Nucleus accumbens (tissue), 56 donors: ENCODE data around the gene PNKP.
A peak's percentile ranks its signal among the peaks of the same experiment; 100 is the strongest.

ENCODE experiments used
- DNase-seq, 56 donors: peaks; one replicate each; lab custom pipeline; 2025; lab: John Stamatoyannopoulos, UW

Gene PNKP

DNA sequence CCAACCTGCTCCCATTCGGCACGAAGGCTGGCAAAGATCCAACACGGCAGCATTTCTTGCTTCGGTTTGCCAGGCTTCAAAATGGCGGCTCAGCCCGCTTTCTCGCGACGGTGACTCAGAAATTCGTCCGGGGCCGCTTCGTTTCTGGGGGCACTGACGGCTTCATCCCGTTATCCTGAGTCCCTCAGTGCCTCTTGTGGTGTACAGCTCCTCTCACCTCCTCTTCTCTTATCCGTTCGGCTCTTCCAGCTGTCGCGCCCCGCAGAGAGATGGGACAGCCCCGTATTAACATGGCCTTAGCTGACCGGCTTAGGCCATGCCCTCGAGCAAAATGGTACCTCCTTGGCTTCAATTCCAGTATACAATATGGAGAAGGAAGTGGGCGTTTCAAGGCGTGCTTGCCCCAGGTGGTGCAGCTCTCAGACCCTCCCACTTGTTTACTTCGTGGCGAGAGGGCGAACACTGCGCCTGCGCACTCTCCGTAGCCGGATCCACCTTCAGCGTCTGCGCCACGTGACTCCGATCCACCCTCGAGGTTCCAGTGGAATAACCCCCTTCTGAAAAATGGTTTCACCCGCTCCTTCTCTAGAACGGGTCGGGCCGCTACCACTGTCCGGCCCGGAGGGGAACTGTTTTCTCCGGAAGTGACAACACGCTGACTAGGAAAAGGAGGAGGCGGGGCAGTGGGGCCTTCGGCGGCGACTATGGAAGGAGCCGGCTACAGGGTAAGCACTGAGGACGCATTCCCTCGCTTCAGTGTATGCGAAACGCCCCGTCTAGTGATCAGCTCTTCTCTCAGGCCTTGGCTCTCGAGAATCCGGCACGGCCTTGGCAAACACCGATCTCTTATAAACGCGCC lies 9.9 kb upstream of the PNKP start, which contains the start of the genes AKT1S1 and TBC1D17:
TSS of gene AKT1S1 (minus strand) at position 336 of the 859 bp plus-strand sequence. CDS start 4,060 bp downstream, outside the sequence.
TSS of gene TBC1D17 (plus strand) at position 683 of the 859 bp plus-strand sequence. CDS start at position 705, 22 bp downstream.
- DNase-seq, result peak; percentile 92 to 100 (median 99)

DNA sequence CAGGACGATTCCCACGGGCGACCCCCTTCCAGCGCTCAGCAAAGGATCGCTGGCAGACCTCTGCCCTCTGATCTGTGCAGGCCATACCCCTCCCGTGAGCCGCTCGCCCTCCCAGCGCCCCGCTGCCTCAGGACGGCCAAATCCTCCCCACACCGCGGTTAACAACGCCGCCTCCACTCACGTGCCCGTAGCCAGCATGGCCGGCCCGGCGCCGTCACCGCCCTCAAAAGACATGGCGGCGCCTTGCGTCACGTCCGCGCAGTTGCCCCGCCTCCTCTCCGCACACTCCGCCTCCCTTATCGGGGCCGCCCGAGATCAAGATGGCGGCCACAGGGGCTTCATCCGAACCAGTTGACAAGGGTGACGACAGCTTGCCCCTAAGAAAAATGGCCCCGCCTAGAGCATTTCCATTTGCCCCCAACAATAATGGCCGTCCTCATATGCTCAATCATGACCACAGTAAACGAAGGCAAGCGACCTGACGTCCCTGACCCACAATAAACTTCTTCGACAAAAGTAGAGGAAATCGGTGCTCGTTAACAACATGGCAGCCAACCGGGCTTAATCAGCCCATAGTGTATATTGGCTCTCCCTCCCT lies 9.1 kb upstream of the PNKP start:
- peak; percentile 79 to 100 (median 98) for DNase-seq

DNA sequence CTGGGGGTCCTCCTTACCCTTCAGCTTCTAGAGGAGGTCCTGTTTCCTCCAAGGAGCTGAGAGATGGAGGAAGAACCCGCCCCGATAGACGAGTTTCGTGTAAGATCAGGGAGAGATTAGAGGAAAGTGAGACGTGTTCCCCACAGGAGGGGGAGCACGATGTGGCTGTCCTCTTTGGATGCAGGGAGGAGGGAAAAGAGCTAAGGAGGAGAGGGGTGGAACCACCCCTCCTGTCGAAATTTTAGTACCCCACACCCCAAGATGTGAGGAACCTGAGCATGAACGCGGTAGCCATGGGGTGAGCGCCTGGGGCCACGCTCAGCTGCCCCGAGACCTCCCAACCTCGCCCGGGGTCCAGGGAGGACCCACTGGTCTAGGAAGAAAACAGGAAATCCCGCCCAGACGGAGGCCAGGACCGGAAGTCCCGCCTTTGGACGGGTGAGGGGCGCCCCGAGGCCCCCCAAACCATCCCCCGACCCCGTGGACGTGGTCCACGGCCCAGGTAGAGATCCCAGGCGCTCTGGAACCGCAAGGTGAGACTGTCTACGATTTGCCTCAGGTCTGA lies 8.6 kb upstream of the PNKP start:
- DNase-seq, result peak in 47 of 56 donors; percentile 40 to 82 (median 69)

DNA sequence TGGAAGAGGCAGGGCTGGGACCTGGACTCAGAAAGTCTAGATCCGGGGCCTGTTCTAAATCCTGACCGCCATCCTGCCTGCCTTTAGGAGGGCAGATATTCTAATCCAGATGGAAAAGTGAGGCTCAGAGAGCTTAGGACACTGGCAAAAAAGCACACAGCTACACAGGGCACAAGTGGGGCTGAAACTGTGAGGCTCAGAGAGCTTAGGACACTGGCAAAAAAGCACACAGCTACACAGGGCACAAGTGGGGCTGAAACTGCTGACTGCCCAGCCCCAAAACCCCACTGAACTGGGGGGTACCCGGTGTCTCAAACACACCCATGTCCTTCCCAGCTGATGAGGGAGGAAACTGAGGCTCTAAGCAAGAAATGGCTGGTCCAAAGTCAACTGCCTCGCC lies 7.8 kb upstream of the PNKP start:
- no peak for DNase-seq

DNA sequence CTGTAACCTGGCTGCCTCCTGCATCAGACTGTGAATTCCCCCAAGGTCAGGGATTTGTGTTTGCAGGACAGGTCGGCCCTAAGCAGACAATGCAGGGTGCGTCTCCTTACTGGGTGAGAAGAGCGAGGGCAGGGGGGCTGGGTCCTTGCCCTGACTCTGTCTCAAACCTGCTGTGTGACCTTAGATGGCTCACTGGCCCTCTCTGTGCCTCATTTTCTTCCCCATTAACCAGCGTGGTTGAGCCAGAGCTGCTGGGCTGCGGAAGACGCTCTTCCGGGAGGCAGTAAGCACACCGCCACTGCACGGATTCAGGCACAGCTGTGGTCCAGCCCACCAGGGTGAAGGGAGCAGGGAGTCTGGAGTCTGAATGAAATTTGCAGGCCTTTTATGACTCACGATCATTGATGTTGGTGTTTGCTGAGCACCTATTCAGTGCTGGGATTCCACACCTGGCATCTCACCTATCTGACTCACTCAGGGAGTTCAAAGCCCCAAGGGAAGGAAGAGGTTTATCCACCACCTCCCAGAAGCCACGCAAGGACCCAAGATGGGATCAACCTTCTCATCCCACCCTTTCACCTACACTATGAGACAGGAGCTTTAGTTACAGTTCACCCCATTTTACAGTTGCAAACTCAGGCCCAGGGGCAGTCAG lies 7.3 kb upstream of the PNKP start:
- DNase-seq, result no peak

DNA sequence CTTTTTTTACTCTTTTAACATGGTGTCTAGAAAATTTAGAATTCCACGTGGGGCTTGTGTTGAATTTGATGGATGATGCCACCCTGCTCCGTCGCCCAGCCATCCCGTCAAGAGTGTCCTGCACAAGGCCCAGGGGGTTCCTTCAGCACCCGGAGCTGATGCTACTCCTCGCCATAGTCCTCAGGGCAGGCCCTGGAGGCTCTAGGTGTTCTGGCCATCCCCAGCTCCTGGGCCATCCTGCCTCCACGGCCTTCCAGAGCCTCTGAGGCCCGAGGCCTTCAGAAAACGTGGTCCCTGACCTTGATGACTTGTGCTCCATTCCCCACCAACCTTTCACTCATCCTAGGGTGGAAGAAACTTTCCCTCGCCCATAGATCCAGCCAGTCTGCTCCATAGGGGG lies 6.5 kb upstream of the PNKP start:
- DNase-seq, result no peak

DNA sequence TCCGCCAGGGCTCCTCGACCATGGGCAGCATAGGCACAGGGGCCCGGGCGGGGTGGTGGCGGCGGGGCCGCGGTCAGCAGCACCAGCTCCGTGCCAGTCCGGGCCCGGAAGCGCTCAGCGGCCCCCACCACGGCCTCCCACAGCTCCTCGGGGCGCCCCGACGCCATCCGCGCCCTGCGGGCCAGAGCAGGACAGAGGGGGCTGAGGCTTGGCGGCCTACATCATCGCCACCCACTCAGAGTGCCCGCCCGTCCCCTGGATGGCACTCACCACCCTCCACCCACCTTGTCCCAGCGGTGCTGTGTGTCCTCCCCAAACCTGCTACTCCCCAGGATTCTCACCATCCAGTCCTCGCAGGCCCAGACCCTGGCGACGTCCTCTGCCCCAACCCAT lies 5.7 kb upstream of the PNKP start:
- DNase-seq, result no peak

DNA sequence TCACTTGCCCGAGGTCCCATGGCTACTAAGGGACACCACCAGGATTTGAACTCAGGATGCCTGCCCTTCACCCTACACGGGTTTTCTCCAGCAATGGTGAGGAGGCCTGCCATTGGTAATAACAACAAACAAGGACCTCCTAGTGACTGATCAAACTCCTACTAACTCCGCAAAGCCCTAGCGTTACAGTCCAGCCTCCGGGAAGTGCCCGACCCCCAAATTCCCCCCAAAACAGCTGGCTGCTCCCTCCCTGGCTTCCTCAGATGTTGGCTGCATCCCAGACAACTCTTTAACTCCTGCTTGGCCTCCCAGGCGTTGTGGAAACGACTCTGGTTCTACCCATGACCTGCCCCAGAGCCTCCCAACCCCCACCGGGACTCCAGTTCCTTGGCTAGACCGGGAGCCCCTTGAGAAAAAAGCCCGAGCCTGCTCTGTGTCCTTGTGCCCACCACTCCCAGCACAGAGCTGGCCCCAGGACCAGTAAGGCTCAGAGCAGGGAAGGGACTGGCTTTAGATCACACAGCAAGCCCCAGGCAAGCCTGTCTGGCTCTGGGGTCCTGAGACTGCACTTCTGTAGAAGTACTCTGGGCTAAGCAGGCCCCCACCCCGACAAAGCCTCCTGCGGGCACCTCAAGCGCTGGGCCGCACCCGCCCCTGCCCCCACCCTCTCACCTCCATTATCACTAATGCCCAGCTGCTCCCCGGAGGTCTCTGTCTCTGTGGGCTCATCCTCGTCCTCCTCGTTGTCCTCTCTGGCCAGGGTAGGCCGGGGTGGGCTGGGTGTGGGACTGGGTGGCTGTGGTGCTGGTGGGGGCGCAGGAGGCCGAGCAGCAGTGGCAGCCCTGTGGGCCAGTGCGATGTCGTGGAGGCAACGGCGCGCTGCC lies 5.1 kb upstream of the PNKP start:
- DNase-seq, result no peak

DNA sequence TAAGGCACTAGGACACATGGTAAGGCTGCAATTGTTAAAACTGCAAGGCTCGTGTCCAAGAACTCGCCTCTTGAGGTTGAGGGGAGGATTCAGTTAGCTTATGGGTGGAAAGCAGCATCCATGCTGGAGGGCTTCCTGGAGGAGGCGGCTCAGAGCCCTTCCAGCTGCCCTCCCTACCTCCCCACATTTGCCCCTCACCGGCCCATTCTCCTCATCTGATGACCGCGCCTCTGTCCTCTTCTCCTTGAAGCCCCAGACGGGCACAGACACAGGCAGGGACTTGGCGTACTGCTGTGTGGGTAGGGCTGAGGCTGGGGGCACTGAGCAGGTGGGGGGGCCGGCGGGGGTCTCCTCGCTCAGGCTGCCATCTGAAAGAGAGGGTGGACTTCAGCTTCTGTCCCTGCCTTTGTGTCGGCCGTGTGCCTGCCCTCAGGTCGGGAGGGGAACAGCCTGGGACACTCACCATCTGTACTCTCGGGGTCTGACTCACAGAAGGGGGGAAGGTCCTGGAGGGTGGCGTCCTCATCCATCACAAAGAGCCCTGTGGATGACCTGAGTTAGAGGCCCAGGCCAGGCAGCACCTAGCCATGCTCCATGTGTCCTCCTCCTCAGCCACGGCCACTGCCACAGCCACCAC lies 4.1 kb upstream of the PNKP start:
- no peak for DNase-seq

DNA sequence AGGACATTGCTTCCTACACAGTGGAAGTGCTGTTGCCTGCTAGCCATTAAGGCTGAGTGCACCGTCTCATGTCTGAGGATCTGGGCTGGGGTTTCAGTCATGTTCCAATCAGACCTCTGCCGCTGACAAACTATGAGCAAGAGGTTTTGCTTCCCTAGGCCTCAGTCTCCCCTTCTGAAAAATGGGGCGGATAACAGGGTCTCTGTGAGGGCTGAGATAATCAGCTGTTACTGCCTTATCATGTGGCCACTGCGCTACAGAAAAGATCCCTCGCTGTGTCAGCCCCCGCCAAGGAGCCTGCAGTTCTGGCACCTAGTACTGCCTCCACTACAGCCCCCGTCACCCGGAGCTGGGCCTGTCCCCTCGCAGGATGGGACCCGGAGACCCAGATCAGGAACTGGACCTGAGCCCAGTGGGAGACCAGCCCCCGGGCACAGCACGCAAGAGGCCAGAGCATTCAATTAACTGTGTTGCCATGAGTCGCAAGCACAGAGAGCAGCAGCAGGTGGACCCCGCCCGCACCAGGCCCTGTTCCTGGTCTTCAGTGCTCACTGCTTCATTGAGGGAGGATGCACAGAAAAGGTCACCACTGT lies 3.0 kb upstream of the PNKP start:
- peak in 1 of 56 donors; percentile 7 for DNase-seq

DNA sequence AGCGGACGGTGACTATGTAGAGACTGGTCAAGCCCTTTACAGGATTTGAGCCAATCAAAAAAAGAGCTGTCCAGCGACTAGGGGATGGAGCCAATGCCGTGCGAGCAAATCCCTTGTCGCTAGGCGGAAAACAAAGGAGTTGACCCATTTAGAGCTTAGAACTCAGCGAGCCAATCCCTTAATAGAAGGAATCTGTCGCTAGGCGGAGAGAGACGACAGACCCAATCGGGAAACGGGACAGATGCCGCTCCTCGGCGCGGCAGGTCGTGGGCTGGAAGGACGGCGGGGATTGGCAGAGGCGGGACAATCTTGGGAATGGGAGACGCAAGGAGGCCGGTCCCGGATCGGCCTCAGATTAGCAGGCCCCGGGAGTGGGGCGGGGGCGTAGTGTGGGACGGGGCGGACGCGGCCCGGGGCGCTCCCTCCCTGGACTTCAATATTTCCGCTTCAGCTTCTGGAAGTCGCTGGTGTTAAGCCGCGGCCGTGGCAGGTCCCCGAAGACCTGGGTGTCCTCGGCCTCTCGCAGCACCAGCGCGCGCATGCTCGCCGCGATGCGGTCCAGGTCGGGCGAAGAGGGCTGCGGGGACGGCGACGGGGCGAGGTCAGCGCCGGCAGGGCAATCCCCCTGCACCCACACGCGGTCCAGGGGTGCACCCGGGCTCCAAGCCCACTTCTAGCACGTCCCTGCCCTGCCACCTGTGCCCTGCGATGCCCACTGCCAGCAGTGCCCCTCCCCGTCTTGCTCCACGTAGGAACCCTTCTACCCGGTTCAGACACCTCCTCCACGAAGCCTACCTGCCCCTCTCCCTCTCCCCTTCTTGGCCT lies 2.3 kb upstream of the PNKP start:
- peak; percentile 89 to 100 (median 98) for DNase-seq

DNA sequence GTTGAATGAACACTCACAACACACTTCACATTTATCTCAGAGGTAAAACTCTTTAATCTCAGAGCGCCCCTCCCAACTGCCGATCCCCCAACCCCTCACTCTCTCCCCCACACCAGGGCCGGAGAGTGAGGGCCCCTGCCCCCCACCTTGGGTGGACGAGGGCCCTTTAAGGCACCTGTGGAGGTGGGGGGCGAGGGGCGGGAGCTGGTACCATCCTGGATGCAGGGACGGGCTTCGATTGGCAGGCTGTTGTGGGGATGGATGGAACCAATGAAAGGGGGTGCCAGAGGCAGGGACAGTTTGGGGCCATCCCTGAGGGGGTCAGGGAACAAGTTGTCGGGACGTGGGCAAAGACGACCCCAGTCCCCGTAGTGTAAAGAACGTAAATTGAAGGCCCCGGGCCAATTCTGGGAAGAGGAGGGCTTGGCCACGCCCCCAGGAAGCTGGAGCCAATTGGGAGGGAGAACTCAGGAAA lies 1.7 kb upstream of the PNKP start:
- DNase-seq, result peak in 4 of 56 donors; percentile 67 to 97 (median 84)

DNA sequence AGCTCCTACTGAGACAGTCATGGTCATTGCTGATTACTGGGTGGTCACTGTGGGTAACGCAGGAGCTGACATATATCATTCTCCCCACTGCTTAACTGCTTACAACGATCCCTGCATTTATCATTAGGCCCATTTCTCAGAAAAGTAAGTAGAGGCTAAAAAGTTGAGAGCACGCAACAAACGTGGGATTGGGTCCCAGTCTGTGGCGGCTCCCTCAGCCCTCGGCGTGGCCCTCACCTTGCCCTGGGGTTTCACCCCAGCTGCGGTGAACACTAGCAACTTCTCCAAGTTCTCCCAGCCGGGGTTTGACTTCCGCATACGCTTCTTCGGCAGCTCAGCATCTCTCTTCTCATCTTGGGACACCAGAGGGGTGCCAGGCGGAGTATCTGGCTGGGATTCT lies 2.5 kb downstream of the PNKP start:
- no peak for DNase-seq

DNA sequence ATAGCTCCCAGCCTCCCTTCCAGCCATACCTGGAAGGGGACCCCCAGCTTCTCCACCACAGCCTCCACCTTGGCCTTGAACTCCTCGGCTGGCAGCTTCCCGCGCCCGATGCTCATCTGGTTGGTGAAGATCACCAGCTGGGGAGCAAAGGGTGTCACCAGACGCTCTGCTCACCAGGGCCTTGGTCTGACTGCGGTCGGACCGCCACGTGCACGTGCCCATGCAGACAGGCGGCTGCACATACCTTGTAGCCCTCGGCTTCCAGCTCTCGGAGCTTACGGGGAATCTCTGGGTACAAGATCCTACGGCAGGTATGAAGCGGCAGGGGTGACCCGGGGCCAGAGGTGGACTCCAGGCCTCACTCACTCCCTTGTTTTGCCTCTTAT lies 3.4 kb downstream of the PNKP start:
- DNase-seq, result no peak

DNA sequence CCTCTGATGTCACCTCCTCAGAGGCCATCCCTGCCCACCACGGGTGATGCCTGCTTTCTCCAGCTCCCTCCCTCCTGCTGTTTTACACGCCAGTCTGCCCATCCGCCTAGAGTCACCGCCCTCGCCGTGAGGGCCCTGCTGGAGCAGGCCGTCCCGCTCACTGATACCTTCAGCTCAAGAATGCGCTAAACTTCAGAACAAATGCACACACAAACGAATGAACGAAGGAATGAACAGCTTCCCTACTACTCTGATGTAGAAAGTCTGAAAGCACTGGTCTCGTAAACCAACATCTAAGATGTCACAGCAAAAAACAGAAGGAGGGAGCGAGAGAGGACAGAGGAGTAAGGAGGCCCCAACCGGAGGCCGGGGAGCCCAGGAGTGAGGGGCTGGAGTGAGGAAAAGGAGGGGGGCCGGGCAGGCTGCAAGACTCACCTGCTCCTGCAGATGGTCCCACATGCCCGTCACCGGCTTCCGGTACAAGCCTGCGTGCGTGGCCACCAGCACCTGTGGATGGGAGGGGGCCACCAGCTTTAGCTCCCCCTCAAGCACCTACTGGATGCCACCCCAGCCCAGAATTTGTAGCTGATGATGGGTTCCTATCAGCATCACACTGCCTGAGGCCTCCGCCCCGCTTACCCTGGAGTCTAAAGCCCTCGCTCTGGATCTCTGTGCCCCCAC lies 4.0 kb downstream of the PNKP start:
- DNase-seq, result no peak

DNA sequence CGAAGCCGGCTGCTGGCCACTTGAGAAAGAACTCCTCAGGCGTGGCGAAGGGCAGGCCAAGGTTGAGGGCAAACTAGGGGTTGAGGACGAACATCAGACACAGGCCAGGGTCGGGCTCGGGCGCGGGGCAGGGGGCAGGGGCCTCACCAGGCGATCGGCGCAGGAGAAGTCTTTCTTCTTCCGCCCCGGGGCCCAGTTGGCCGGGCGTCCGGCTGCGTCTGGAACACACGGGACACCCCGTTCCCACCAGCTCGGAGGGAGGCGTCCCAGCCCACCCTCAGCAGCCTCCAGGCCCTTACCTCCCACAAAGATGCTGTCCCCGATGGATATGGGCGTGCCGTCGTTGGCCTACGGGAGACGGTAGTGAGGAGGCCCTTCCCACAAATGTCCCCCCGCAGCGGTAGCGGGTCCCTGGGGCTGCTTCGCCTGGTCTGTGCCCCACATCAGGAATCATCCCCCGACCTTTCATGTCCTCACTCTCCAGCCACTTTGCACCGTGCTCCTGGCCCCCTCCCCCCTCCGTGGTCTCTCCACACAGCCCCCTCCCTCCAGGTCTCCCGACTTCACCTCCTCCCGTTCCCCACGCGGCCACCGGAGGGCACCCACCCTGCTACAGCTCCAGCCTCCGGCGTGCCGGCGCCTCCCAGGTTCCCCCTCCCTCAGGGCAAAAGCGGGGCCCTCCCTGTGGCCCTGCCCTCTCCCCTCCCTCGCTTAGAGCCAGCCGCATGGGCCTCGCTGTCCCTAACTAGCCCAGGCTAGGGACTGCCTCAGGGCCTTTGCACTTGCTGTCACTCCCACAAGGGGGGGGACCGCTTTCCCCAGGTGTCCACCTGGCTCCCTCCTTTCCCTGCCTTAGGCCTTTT lies 4.8 kb downstream of the PNKP start:
- DNase-seq, result no peak
